HepG2 (cell line): ENCODE data around the gene ERH.

ENCODE experiments used
- CEBPB ChIP-seq: IDR thresholded peaks from 2 replicates; pipeline ENCODE4 v1.6.1; 2011; ENCODE audit warnings: low read depth, low read length, improper control_type of control experiment, borderline replicate concordance
- DPF2 ChIP-seq: sonication (generic); formaldehyde crosslinking; IDR thresholded peaks from 2 replicates; pipeline ENCODE4 v1.4.0; 2020; ENCODE audit warnings: mild to moderate bottlenecking, low read depth, missing genetic modification reagents, borderline replicate concordance
- EP300 ChIP-seq, 3 experiments: sonication (generic) in 1 of 3; formaldehyde crosslinking in 1 of 3; IDR thresholded peaks; 2 replicates each; pipeline versions ENCODE4 v1.5.1 to v1.6.1; 2011 to 2020; ENCODE audit warnings: low read depth in 2 of 3, low read length in 2 of 3, borderline replicate concordance in 1 of 3, improper control_type of control experiment in 1 of 3, mild to moderate bottlenecking in 1 of 3, missing genetic modification reagents in 1 of 3, moderate library complexity in 1 of 3
- ETV6 ChIP-seq: sonication (generic); formaldehyde crosslinking; conservative IDR thresholded peaks from 2 replicates; pipeline ENCODE4 v1.4.0; 2020; ENCODE audit warnings: missing genetic modification reagents
- ISX ChIP-seq: sonication (generic); formaldehyde crosslinking; conservative IDR thresholded peaks from 2 replicates; pipeline ENCODE4 v1.5.0; 2020; ENCODE audit warnings: missing genetic modification reagents
- POLR2A ChIP-seq, 2 experiments: IDR thresholded peaks; 2 replicates each; pipeline ENCODE4 v1.6.1; 2011; ENCODE audit warnings: low read depth in 2 of 2, low read length in 2 of 2, mild to moderate bottlenecking in 1 of 2, moderate library complexity in 1 of 2; ENCODE audit not compliant: insufficient read depth in 1 of 2
- TAF1 ChIP-seq: sonication (generic); formaldehyde crosslinking; IDR thresholded peaks from 2 replicates; pipeline ENCODE4 v1.4.0; 2020; ENCODE audit warnings: missing genetic modification reagents
- UBTF ChIP-seq: sonication (generic); formaldehyde crosslinking; IDR thresholded peaks from 2 replicates; pipeline ENCODE4 v1.4.0; 2020; ENCODE audit warnings: mild to moderate bottlenecking, missing genetic modification reagents
- ZFP41 ChIP-seq: sonication (generic); formaldehyde crosslinking; IDR thresholded peaks from 2 replicates; pipeline ENCODE4 v1.4.0; 2020; ENCODE audit warnings: mild to moderate bottlenecking, missing genetic modification reagents, borderline replicate concordance

- TF ChIP-seq POLR2A (IDR thresholded peaks at IDR 0.05; ENCODE audit: insufficient read depth in 1 of 2, low read depth in 2 of 2, low read length in 2 of 2) (no peak), ZFP41 (CRISPR knock-in tag) (no peak), ISX (CRISPR knock-in tag) (no peak), UBTF (no peak), DPF2 (CRISPR knock-in tag) (no peak), TAF1 (CRISPR knock-in tag) (no peak), EP300 (IDR thresholded peaks at IDR 0.05; ENCODE audit: low read depth in 2 of 2, low read length in 2 of 2) (no peak), EP300 (CRISPR knock-in tag; IDR thresholded peaks at IDR 0.05; ENCODE audit: borderline replicate concordance) (no peak), CEBPB (no peak), ETV6 (no peak)
These were observed 34.3 kb upstream of the ERH start for GRCh38 chr14:69432364-69432763.
